Measurements from ENCODE around the gene TEDC2. TPM values are rescaled to one million over a fixed set of nuclear protein-coding genes. Genes with fewer than 3 reads are reported as not detected.

Gene TEDC2
- total and polyA plus RNA-seq, 12 donors: 0.29 to 2.3 (median 0.95) TPM

DNA sequence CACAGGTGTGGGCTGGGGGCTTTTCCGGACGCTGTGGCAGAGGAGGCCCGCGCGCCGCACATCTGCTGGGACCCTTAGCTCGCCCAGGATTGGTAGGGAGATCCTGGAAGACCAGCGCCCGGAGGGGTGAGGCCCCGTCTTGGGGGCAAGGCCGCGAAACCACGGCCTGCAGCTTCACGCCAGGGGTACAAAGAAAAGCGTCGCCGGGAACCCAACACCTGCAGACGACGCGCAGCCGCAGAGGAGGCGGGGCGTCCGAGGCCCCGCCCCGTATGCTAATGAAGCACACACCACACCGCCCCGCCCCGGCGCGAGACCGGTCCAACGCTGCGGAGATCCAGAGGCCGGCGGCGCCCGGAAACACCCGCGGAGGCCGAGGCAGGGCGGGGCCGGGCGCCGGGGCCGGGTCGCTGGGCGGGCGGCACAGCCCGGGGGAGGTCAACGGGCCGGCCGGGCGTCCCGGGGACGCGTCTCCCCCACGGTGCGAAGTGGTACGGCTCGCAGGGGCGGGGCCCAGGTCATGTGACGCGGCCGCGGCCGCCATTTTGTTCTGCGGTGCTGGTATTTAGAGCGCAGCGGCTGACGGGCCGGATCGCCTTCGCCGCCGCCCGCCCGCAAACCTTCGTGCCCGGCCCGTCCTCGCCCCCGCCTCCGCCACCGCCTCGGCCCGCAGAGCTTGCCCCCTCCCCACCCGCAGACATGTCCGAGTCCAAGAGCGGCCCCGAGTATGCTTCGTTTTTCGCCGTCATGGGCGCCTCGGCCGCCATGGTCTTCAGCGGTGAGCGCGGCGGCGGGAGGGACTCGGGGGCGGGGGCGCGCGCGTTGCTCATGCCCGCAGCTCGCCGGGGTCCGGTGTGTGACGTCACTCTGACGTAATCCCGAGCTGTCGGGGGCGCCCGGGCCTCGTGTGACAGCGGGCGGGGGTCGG is 53.8 kb downstream of the TEDC2 start, which contains the start of gene ATP6V0C:
Gene ATP6V0C (plus strand): TSS at position 548 of the 928 bp plus-strand sequence. CDS start 152 bp downstream, at position 700.
- Histone ChIP-seq H3K4me1 (peaks cover 36 to 80% (median 51%) of the 10 kb centered on the region in 9 donors), H3K9me3 (no peaks in the 10 kb centered on the region), H3K27ac (peak within 1 kb of the TSS; percentile 80 to 99 (median 96)), H3K27me3 (no peaks in the 10 kb centered on the region), H3K4me3 (peak within 1 kb of the TSS; percentile 84 to 100 (median 96)), H3K36me3 (no peaks in the 10 kb centered on the region)
- TF ChIP-seq, protein P1, sequence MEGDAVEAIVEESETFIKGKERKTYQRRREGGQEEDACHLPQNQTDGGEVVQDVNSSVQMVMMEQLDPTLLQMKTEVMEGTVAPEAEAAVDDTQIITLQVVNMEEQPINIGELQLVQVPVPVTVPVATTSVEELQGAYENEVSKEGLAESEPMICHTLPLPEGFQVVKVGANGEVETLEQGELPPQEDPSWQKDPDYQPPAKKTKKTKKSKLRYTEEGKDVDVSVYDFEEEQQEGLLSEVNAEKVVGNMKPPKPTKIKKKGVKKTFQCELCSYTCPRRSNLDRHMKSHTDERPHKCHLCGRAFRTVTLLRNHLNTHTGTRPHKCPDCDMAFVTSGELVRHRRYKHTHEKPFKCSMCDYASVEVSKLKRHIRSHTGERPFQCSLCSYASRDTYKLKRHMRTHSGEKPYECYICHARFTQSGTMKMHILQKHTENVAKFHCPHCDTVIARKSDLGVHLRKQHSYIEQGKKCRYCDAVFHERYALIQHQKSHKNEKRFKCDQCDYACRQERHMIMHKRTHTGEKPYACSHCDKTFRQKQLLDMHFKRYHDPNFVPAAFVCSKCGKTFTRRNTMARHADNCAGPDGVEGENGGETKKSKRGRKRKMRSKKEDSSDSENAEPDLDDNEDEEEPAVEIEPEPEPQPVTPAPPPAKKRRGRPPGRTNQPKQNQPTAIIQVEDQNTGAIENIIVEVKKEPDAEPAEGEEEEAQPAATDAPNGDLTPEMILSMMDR (IDR thresholded peaks at IDR 0.05): no peak
- ATAC-seq (peak; percentile 82 to 93 (median 88)), DNase-seq (peak; percentile 91 to 94)
- intact Hi-C loops (cut with DNase I): no loop called here
- 1% methylated on average over 86 to 122 of the region's 122 CpGs for WGBS, 2 donors

Small RNA genes lying within 50 kb of the gene (microRNA-seq; reads per million reads assigned to microRNA genes)
- gene MIR6767: 0 reads per million in 2 donors
- 0 reads per million in 2 donors for gene MIR6768

Other genes starting within 250 kb of the TEDC2 start
- gene BRICD5, start 249.2 kb upstream of the TEDC2 start, total RNA-seq: 10 to 100 TPM in 1 of 10 donors, 1 to 10 TPM in 9; 4.3 to 15.6 (median 7.2) TPM
- 10 to 100 TPM; 14.7 to 31.7 TPM for gene BRICD5, start 249.2 kb upstream of the TEDC2 start, polyA plus RNA-seq
- 10 to 100 TPM; 21.1 to 48.3 (median 25.7) TPM for gene PGP, start 245.3 kb upstream of the TEDC2 start, total RNA-seq
- gene PGP, start 245.3 kb upstream of the TEDC2 start, polyA plus RNA-seq: 10 to 100 TPM; 31.3 to 33.1 TPM
- gene E4F1, start 236.5 kb upstream of the TEDC2 start, total RNA-seq: 10 to 100 TPM in 7 of 10 donors, 1 to 10 TPM in 3; 8.4 to 16.3 (median 10.7) TPM
- 10 to 100 TPM; 22.0 to 34.8 TPM for gene E4F1, start 236.5 kb upstream of the TEDC2 start, polyA plus RNA-seq
- under 1 TPM in 9 of 10 donors, not detected in 1; 0.15 to 0.44 (median 0.30) TPM for gene DNASE1L2, start 223.7 kb upstream of the TEDC2 start, total RNA-seq
- 1 to 10 TPM in 1 of 2 donors, under 1 TPM in 1; 0.49 to 1.2 TPM for gene DNASE1L2, start 223.7 kb upstream of the TEDC2 start, polyA plus RNA-seq
- gene ECI1, start 208.5 kb upstream of the TEDC2 start, total RNA-seq: 100 to 1,000 TPM; 118 to 243 (median 153) TPM
- gene ECI1, start 208.5 kb upstream of the TEDC2 start, polyA plus RNA-seq: 100 to 1,000 TPM; 256 to 491 TPM
- 100 to 1,000 TPM; 103 to 128 (median 118) TPM for gene RNPS1, start 192.0 kb upstream of the TEDC2 start, total RNA-seq
- 100 to 1,000 TPM in 1 of 2 donors, 10 to 100 TPM in 1; 61.7 to 136 TPM for gene RNPS1, start 192.0 kb upstream of the TEDC2 start, polyA plus RNA-seq
- gene ABCA3, start 119.4 kb upstream of the TEDC2 start, total RNA-seq: 10 to 100 TPM in 3 of 10 donors, 1 to 10 TPM in 7; 7.7 to 12.5 (median 9.4) TPM
- 1 to 10 TPM; 4.9 to 5.3 TPM for gene ABCA3, start 119.4 kb upstream of the TEDC2 start, polyA plus RNA-seq
- gene CCNF, start 30.7 kb upstream of the TEDC2 start, total RNA-seq: 1 to 10 TPM in 6 of 10 donors, under 1 TPM in 4; 0.62 to 3.4 (median 1.1) TPM
- under 1 TPM; 0.51 to 0.93 TPM for gene CCNF, start 30.7 kb upstream of the TEDC2 start, polyA plus RNA-seq
- gene NTN3, start 11.2 kb downstream of the TEDC2 start, total RNA-seq: under 1 TPM in 3 of 10 donors, not detected in 7; 0.12 to 0.18 (median 0.17) TPM
- gene NTN3, start 11.2 kb downstream of the TEDC2 start, polyA plus RNA-seq: not detected
- gene TBC1D24, start 15.0 kb downstream of the TEDC2 start, total RNA-seq: 10 to 100 TPM in 4 of 10 donors, 1 to 10 TPM in 6; 6.2 to 14.9 (median 9.2) TPM
- gene TBC1D24, start 15.0 kb downstream of the TEDC2 start, polyA plus RNA-seq: 1 to 10 TPM; 3.4 to 5.4 TPM
- gene ATP6V0C, start 53.8 kb downstream of the TEDC2 start, total RNA-seq: 100 to 1,000 TPM; 104 to 209 (median 130) TPM
- gene ATP6V0C, start 53.8 kb downstream of the TEDC2 start, polyA plus RNA-seq: 100 to 1,000 TPM in 1 of 2 donors, 10 to 100 TPM in 1; 58.5 to 243 TPM
- gene AMDHD2, start 60.3 kb downstream of the TEDC2 start, total RNA-seq: 10 to 100 TPM in 5 of 10 donors, 1 to 10 TPM in 5; 7.1 to 20.1 (median 9.4) TPM
- gene AMDHD2, start 60.3 kb downstream of the TEDC2 start, polyA plus RNA-seq: 10 to 100 TPM; 12.2 to 20.8 TPM
- not detected for gene CEMP1, start 71.3 kb downstream of the TEDC2 start, total RNA-seq
- under 1 TPM; 0.20 to 0.44 TPM for gene CEMP1, start 71.3 kb downstream of the TEDC2 start, polyA plus RNA-seq
- gene PDPK1, start 77.9 kb downstream of the TEDC2 start, total RNA-seq: 10 to 100 TPM; 31.3 to 47.7 (median 38.3) TPM
- gene PDPK1, start 77.9 kb downstream of the TEDC2 start, polyA plus RNA-seq: 10 to 100 TPM; 11.0 to 17.4 TPM
- 10 to 100 TPM in 6 of 10 donors, 1 to 10 TPM in 4; 8.5 to 22.4 (median 11.7) TPM for gene KCTD5, start 222.4 kb downstream of the TEDC2 start, total RNA-seq
- gene KCTD5, start 222.4 kb downstream of the TEDC2 start, polyA plus RNA-seq: 10 to 100 TPM in 1 of 2 donors, 1 to 10 TPM in 1; 8.7 to 11.7 TPM

All from heart right ventricle (tissue), 16 donors.